Endothelial cell of umbilical vein (primary cell): Measurements from ENCODE around the gene HPSE2. TPM values are rescaled to one million over a fixed set of nuclear protein-coding genes. Genes with fewer than 3 reads are reported as not detected.

ENCODE experiments used
- BruUV-seq: library from RNA; stranded (reverse); fragments of 400-500 nt; replicated peaks from 2 replicates; lab custom pipeline; 2021; lab: Mats Ljungman, UMichigan
- CTCF ChIA-PET: fragments of 300-600, 350-600 bp; sonication (Branson Sonifier 250); formaldehyde crosslinking; loops from one replicate; lab custom pipeline; 2021; ENCODE audit warnings: antibody characterized with exemption, inconsistent platforms; lab: Charles Lee
- POLR2A ChIA-PET: fragments of 300-600, 350-600 bp; sonication (Branson Sonifier 250); formaldehyde crosslinking; loops from one replicate; lab custom pipeline; 2021; ENCODE audit warnings: antibody characterized with exemption, inconsistent platforms; lab: Charles Lee
- DNase-seq: peaks from one replicate; pipeline ENCODE4 v3.0.0-alpha.2; 2011; ENCODE audit warnings: low read depth, low spot score
- FAIRE-seq: peaks from 2 replicates; lab custom pipeline; 2011; peaks lifted over from hg19 to GRCh38; lab: Jason Lieb, UNC
- H2AFZ ChIP-seq: 2 replicates; pipeline ENCODE4 v1.6.0; 2012; ENCODE audit warnings: low read depth, low read length, control low read depth, inconsistent platforms
- H3K27ac ChIP-seq: 2 replicates; pipeline ENCODE4 v1.5.1; 2011; ENCODE audit warnings: low read depth, mild to moderate bottlenecking, control low read depth, low read length, moderate library complexity; ENCODE audit not compliant: insufficient read depth
- H3K27me3 ChIP-seq, 2 experiments: 2 replicates each; pipeline versions ENCODE4 v1.6.0 to v1.6.1; 2011; ENCODE audit warnings: low read length in 2 of 2, mixed read lengths in 1 of 2; ENCODE audit not compliant: control insufficient read depth in 2 of 2, insufficient read depth in 2 of 2
- H3K36me3 ChIP-seq, 2 experiments: 2 replicates in 1 of 2; 3 replicates in 1 of 2; pipeline ENCODE4 v1.5.1; 2011; ENCODE audit warnings: low read length in 2 of 2, mild to moderate bottlenecking in 1 of 2, moderate library complexity in 1 of 2; ENCODE audit not compliant: control insufficient read depth in 2 of 2, insufficient read depth in 2 of 2; ENCODE audit errors: extremely low read depth in 1 of 2
- H3K4me1 ChIP-seq: 3 replicates; pipeline ENCODE4 v1.5.1; 2011; ENCODE audit warnings: mild to moderate bottlenecking, low read length; ENCODE audit not compliant: control insufficient read depth, insufficient read depth; ENCODE audit errors: extremely low read depth
- H3K4me2 ChIP-seq: 2 replicates; pipeline ENCODE4 v1.6.1; 2011; ENCODE audit warnings: low read length, control low read depth, mixed read lengths; ENCODE audit not compliant: insufficient read depth
- H3K4me3 ChIP-seq, 3 experiments: fragments of 200-600 bp in 1 of 3; sonication (generic), shearing (Covaris generic) in 1 of 3; replicated peaks in 1 of 3; 2 replicates each; pipeline ENCODE4 v1.5.1; 2011 to 2016; ENCODE audit warnings: control low read depth in 3 of 3, low read length in 3 of 3, mild to moderate bottlenecking in 2 of 3, inconsistent platforms in 1 of 3, low read depth in 1 of 3, moderate library complexity in 1 of 3; ENCODE audit not compliant: insufficient read depth in 1 of 3
- H3K79me2 ChIP-seq: 2 replicates; pipeline ENCODE4 v1.6.0; 2012; ENCODE audit warnings: low read length, inconsistent platforms; ENCODE audit not compliant: control insufficient read depth, insufficient read depth
- H3K9ac ChIP-seq: replicated peaks from 2 replicates; pipeline ENCODE3; 2011; ENCODE audit warnings: low read length, control low read depth; ENCODE audit not compliant: insufficient read depth; ENCODE audit errors: extremely low read depth
- H3K9me1 ChIP-seq: replicated peaks from 3 replicates; pipeline ENCODE4 v1.6.0; 2011; ENCODE audit warnings: mild to moderate bottlenecking, low read length; ENCODE audit not compliant: control insufficient read depth, insufficient read depth; ENCODE audit errors: extremely low read depth
- H3K9me3 ChIP-seq: replicated peaks from 2 replicates; pipeline ENCODE4 v1.5.1; 2012; ENCODE audit warnings: low read length, inconsistent platforms; ENCODE audit not compliant: control insufficient read depth, insufficient read depth
- H4K20me1 ChIP-seq: replicated peaks from 2 replicates; pipeline ENCODE3; 2011; ENCODE audit warnings: mild to moderate bottlenecking, low read length; ENCODE audit not compliant: control insufficient read depth, insufficient read depth; ENCODE audit errors: extremely low read depth
- EZH2 ChIP-seq: IDR thresholded peaks from 2 replicates; pipeline ENCODE4 v1.6.1; 2012; ENCODE audit warnings: borderline replicate concordance, low read depth, mild to moderate bottlenecking, moderate library complexity, low read length, inconsistent platforms; ENCODE audit not compliant: severe bottlenecking
- FOS ChIP-seq: IDR thresholded peaks from 2 replicates; pipeline ENCODE4 v1.6.1; 2011; ENCODE audit warnings: mild to moderate bottlenecking, low read length, moderate library complexity, borderline replicate concordance; ENCODE audit not compliant: insufficient read depth
- JUN ChIP-seq: IDR thresholded peaks from 2 replicates; pipeline ENCODE4 v1.6.1; 2011; ENCODE audit warnings: borderline replicate concordance, low read depth; ENCODE audit not compliant: insufficient read length, insufficient read depth
- MAX ChIP-seq: IDR thresholded peaks from 2 replicates; pipeline ENCODE4 v1.6.1; 2011; ENCODE audit not compliant: insufficient read depth, insufficient read length
- MYC ChIP-seq: IDR thresholded peaks from one replicate; pipeline ENCODE4 v1.6.1; 2011; ENCODE audit warnings: mild to moderate bottlenecking, low read depth, low read length
- POLR2A ChIP-seq: IDR thresholded peaks from 2 replicates; pipeline ENCODE4 v1.6.1; 2012; ENCODE audit warnings: low read depth, mild to moderate bottlenecking, control low read depth, low read length
- POLR2AphosphoS5 ChIP-seq: IDR thresholded peaks from 2 replicates; pipeline ENCODE4 v1.6.1; 2012; ENCODE audit warnings: low read depth, mild to moderate bottlenecking, control low read depth, low read length, moderate library complexity; ENCODE audit not compliant: insufficient read depth
- dilution Hi-C: fragments of 300-500 bp; cut with MboI; formaldehyde crosslinking; loops from one replicate; pipeline ENCODE4 v1.15.0; 2019; ENCODE audit warnings: low sequenced_read_pairs; ENCODE audit not compliant: extremely low pct_ligation_motif_present
- intact Hi-C: fragments of 100-400 bp; cut with micrococcal nuclease; formaldehyde crosslinking; loops from one replicate; pipeline ENCODE4 v1.10.0; 2022
- polyA plus RNA-seq, 4 experiments: library from polyadenylated mRNA; depleted of rRNA in 3 of 4; stranded (reverse) in 3 of 4; unstranded in 1 of 4; fragments of >200 nt; gene quantifications; 2 replicates each; pipeline versions ENCODE4 v1.2.1 to v1.2.3, GENCODE V29; 2011 to 2012; ENCODE audit warnings: missing spikeins in 1 of 4
- total RNA-seq: library from RNA; stranded (reverse); gene quantifications from 2 replicates; pipeline ENCODE4 v1.2.3, GENCODE V29; 2021
- TF ChIP-seq, protein P1 (sequence below), 2 donors: IDR thresholded peaks; 1 replicate in 1 of 2; 2 replicates in 1 of 2; pipeline ENCODE4 v1.5.1; 2011; ENCODE audit warnings: low read length in 2 of 2, mild to moderate bottlenecking in 2 of 2, moderate library complexity in 2 of 2, control low read depth in 1 of 2, inconsistent platforms in 1 of 2, low read depth in 1 of 2; ENCODE audit not compliant: insufficient read depth in 1 of 2; ENCODE audit errors: extremely low read depth in 1 of 2

HPSE2 gene
- total and polyA plus RNA-seq, 2 donors (not counting 3 experiments of a cell fraction or from before 2014, with no cell fraction given), result not detected

DNA sequence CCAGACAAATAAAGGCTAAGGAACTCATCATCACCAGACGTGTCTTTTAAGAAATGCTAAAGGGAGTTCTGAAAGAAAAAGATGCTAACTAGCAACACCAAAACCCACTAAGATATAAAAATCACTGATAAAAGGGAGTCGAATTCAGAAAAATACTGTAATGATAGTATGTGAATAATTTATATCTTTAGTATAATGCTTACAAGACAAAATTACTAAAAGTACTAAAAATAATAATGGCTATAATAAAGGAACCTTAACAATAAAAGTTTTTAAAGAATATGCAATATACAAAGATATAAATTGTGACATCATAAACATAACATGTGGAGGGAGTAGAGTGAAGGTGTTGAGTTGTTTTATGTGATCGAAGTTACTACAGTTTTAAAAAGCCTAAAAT is 28.3 kb downstream of the HPSE2 start:
- H3K36me3 ChIP-seq, result no peaks in the 10 kb centered on the region
- no peak for TF ChIP-seq POLR2A
- no peak for TF ChIP-seq EZH2
- TF ChIP-seq, protein P1, sequence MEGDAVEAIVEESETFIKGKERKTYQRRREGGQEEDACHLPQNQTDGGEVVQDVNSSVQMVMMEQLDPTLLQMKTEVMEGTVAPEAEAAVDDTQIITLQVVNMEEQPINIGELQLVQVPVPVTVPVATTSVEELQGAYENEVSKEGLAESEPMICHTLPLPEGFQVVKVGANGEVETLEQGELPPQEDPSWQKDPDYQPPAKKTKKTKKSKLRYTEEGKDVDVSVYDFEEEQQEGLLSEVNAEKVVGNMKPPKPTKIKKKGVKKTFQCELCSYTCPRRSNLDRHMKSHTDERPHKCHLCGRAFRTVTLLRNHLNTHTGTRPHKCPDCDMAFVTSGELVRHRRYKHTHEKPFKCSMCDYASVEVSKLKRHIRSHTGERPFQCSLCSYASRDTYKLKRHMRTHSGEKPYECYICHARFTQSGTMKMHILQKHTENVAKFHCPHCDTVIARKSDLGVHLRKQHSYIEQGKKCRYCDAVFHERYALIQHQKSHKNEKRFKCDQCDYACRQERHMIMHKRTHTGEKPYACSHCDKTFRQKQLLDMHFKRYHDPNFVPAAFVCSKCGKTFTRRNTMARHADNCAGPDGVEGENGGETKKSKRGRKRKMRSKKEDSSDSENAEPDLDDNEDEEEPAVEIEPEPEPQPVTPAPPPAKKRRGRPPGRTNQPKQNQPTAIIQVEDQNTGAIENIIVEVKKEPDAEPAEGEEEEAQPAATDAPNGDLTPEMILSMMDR (IDR thresholded peaks at IDR 0.05; ENCODE audit: extremely low read depth in 1 of 2, insufficient read depth in 1 of 2, low read depth in 1 of 2, low read length in 2 of 2), result no peak
- no peak for TF ChIP-seq FOS
- no peak for TF ChIP-seq MYC
- no peak for TF ChIP-seq JUN
- no peak for TF ChIP-seq POLR2AphosphoS5
- no peak for TF ChIP-seq MAX
- no peaks in the 10 kb centered on the region for H3K79me2 ChIP-seq
- intact Hi-C loops (no loop called here), dilution Hi-C loops (no loop called here)
- H3K9me1 ChIP-seq, result no peaks in the 10 kb centered on the region
- H3K4me2 ChIP-seq, result no peak overlapping the region
- H3K4me3 ChIP-seq, result no peak overlapping the region
- ChIA-PET POLR2A (no interaction called here), CTCF (no interaction called here)
- H4K20me1 ChIP-seq, result no peaks in the 10 kb centered on the region
- H3K9ac ChIP-seq, result no peak overlapping the region
- FAIRE-seq (no peak), DNase-seq (no peak)
- H3K27ac ChIP-seq, result no peak overlapping the region
- H3K9me3 ChIP-seq, result peaks cover 3% of the 10 kb centered on the region
- no peaks in the 10 kb centered on the region for H3K27me3 ChIP-seq
- no peaks in the 10 kb centered on the region for H3K4me1 ChIP-seq
- H2AFZ ChIP-seq, result no peak overlapping the region
- no TSS peak for BruUV-seq
